ENCODE results near the gene CACNA1I.

The CACNA1I gene

DNA sequence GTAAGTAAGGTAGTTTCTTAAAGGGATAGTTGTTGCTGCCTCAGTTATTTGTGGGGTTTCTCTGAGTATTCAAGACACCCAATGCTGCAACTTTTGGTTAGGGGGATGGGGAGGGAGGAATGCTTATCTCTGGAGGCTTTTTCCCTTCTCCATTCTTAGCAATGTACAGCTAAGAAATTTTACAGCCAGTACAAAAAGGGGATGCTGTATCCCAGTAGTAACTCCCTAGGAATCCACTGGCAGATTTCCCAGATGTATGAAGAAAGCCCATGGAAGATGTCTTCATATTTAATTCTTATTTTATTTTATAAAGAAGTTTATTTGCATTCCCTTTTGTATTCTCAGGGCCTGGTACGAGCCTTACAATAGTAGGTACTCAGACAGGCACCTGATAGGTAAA is 168.2 kb downstream of the CACNA1I start:
- no peak for TF ChIP-seq CTCF (conservative IDR thresholded peaks at IDR 0.05; ENCODE audit: low read depth, low read length)
- DNase-seq (ENCODE audit: low read depth) = peak; percentile 2
- no peak overlapping the region for H3K4me3 ChIP-seq (ENCODE audit: low read length)

All from retinal pigment epithelial cell (primary cell).